Spleen (tissue), 7 donors: ENCODE results near the gene PHC2.

Experiments
- CTCF ChIP-seq, 11 experiments: fragments of 200-600 bp in 7 of 11; fragments of 450-650 bp in 4 of 11; sonication (generic) in 4 of 11; IDR thresholded peaks in 8 of 11; conservative IDR thresholded peaks in 3 of 11; 1 replicate in 7 of 11; 2 replicates in 4 of 11; pipeline versions ENCODE4 v1.4.0 to v1.8.0; 2016 to 2021; ENCODE audit warnings: antibody characterized with exemption in 11 of 11, inconsistent platforms in 4 of 11, mild to moderate bottlenecking in 1 of 11
- POLR2A ChIP-seq, 3 donors: fragments of 450-650 bp; IDR thresholded peaks; one replicate each; pipeline ENCODE4 v1.5.1; 2017; ENCODE audit warnings: antibody characterized with exemption in 3 of 3, mild to moderate bottlenecking in 1 of 3
- donor health status: DM: no; HTN: no; CAD: no; lungs with moderate emphysema.
- donor health status: DM: no; HTN: no; CAD: no.
- donor health status: DM: no; HTN: no; CAD: no.

DNA sequence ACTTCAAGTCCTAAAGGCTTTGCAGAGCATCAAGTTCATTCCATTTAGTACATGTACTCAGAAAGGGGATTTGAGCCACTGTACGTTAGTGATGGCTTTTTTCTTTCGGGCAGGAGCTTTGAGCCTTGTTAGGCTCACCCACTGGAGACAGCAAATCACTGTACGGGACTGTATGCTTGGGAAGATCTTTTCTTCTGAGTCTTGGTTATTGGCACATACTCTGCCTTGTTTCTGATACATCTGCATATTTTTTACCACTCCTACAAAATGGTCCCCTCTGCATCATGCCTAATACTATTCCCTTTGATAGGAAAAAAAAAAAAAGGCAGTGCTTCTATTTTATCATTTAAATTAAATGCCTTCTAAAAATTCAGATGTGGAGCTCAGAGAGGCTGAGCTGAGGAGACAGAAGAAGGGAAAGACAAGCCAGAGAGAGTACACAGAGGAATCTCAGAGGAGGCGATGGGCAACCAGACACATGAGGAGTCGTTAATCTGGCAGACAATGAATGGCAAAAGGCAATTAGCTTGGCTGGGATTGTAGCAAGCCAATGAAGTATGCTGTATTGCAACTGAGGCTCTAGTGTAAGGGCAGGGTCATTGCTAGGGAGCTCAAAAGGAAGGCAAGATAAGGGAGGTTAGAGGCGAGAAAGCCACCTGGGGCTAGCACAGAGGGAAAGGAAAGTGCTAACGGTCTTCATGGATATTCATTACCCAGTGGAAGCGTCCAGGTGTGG is 39.4 kb downstream of the PHC2 start:
- TF ChIP-seq CTCF (IDR thresholded peaks at IDR 0.05 in 8 of 11, conservative IDR thresholded peaks at IDR 0.05 in 3 of 11), result no peak
- TF ChIP-seq POLR2A (IDR thresholded peaks at IDR 0.05), result no peak
